H54 (cell line): ENCODE data around the gene GNA12.

Experiments
- DNase-seq: peaks from one replicate; pipeline ENCODE4 v3.0.0; 2011; ENCODE audit warnings: low spot score, mixed read lengths; ENCODE audit not compliant: insufficient read length
- FAIRE-seq: peaks from 3 replicates; lab custom pipeline; 2011; peaks lifted over from hg19 to GRCh38; lab: Jason Lieb, UNC
- POLR2A ChIP-seq: IDR thresholded peaks from 2 replicates; pipeline ENCODE4 v1.6.1; 2011; ENCODE audit warnings: low read depth, mild to moderate bottlenecking, low read length

Gene GNA12

DNA sequence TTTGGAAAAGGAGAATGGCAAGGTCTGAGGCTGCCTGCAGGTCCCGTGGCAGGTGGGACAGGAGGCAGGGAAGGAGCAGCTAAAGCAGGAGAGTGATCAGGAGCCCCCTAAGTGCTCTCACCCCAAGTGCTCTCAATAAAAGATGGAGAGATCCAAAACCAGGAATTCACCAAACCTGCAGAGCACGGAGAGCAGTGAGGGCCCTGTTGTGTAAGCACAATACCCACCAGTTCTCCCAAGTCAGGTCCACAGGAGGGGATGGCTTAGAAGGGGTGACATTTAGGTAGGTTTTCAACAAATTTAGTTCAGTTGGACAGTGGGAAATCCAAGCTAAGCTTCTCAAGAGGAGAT, 40.8 kb downstream of the GNA12 start:
- FAIRE-seq: no peak
- no peak for TF ChIP-seq POLR2A

DNA sequence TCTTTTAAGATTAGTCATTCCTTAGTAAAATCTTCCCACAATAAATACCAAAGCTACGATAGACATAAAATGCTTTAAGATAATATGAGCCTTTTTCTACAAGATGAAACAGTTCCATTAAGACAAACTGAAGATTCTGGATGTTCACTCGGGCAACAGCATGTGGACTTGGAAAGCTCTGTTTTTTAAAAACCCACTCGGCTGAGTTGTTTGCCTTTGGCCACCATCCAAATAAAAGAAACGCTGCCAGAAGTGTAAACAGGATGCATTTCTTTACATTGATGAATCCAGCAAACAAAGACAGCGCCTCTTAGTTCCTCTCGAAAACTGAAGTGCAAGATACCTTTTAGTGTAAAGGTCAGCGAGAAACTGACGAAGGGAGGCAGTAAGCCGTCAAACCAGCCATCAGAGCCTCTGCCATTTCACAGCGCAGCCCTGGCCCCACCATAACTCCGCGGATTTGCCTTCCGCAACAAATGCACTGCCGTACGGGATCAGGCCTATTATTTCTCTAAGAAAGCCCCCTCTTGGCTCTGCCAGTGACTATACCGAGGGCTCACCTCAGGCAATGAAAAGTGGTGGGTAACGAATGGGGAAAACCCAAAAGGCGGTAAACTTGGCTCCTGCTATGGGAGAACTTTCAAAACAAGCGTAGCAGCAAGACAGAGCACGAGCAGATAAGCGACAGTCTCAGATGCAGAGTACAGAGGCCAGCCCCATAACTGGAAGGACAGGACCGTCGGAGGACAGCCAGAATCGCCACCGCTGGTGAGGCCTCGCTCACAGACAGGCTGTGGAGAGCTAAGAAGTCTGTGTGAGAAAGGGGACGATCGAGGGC, 41.4 kb downstream of the GNA12 start:
- FAIRE-seq (no peak), DNase-seq (no peak)
- TF ChIP-seq POLR2A: no peak

More for the DNA sequence above, 40.8 kb downstream of the GNA12 start:
- no peak for DNase-seq

DNA sequence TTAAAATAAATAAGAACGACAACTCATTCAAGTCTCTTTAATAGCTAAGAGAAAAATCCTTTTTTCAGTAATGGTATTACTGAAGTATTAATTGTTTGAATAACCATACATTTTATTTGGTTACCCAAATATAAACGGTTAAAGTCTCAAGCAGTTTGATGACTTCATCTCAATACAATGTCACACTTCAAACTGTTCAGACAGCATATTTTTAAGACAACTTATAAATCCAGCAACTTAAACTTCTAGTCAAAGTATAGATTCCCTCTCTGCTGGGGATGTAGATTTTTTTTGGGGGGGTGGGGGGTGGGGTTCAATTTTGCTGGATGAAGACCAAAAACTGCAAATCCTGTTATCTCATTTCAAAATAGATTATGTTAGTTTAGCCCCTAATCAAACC, 42.0 kb downstream of the GNA12 start:
- FAIRE-seq (no peak), DNase-seq (no peak)
- TF ChIP-seq POLR2A: no peak

DNA sequence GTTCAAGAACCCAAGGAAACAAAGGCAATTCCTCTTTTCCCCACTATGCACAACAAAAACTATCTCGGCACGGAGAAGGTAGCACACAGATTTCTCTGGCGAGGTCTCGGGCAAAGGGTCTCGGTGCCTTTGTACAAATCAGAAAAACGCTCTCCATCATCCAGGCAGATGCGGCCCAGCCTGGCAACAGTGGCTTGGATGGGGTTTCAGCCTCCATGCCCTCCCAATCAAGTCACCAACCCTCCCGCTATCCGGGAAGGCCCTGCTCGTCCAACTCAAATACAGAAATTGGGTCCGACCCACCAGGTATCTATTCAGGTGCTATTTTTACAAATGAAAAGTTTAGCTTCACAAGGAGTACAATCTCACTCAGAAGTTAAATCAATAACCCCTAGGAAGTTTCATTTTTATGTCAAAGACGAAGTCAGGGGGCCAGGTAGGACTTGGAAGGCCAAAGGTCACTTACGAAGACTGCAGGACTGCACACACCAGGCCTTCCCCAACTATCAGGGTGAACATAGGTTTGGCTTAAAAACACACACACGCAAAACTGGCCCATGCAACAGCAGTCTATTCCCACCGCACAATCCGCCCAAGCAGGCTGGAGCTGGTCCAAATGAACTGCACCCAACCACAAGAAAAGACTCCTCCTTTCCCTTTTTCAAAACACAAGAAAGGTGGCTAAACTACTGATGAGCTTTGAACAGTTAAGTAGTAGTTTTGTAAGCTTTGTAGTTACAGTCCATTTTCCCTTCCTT, 43.0 kb downstream of the GNA12 start:
- FAIRE-seq: no peak

DNA sequence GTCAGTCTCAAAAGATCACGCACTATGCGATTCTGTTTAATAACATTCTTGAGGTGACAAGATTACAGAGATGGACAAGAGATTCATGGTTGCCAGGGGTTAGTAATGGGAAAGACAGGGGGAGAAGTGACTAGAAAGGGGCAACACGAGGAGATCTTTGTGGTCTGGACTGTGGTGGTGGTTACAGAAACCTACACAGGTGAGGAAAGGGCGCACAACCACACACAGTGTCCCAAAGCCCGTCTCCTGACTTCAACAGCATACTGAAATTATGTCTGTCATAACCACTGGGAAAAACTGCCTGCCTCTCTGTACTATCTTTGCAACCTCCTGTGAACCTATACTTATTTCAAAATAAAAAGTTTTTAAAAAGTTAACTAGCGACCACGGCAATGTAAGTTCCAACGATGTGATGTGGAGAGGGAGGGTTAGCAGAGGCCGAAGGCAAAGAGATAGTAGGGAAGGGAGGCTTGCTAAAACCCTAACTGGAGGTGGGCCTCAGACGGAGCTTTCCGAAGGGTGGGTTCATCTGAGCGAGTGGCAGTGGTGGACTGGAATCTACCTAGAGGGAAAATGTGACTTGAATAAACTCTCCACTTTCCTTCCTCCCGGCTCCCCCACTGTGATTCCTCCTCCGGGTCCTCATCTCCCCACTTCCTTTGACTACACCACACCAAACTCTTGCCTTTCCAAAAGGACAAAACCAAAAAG, 43.7 kb downstream of the GNA12 start:
- no peak for DNase-seq
- TF ChIP-seq POLR2A: no peak
- FAIRE-seq: no peak

More for the DNA sequence above, 43.0 kb downstream of the GNA12 start:
- TF ChIP-seq POLR2A: no peak
- no peak for DNase-seq

DNA sequence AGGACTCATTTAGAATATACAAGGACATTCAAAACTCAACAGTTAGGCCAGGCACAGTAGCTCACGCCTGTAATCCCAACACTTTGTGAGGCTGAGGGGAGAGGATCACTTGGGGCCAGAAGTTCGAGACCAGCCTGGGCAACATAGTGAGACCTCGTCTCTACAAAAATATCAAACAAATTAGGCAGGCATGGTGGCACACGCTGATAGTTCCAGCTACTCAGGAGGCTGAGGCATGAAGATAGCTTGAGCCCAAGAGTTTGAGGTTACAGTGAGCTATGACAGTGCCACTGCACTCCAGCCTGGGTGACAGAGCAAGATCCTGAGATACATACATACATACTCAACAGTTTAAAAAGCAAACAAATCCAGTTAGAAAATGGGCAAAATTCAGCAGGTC, 44.9 kb downstream of the GNA12 start:
- TF ChIP-seq POLR2A: no peak
- FAIRE-seq: no peak
- no peak for DNase-seq

DNA sequence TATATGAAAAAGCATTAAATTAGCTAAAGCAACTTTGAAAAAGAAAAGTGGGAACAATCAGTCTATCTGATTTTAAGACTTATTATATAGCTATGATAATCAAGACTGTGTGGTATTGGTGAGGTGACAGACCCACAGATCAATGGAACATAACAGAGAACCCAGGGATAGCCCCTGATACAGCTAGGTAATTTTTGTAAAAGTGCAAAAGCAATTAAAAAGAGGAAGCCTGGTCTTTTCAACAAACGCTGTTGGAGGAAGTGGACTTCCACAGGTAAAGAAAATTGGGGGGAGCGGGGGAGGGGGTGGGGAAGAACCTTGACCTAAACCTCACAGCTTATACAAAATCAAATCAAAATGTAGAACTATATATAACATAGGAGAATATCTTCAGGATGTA, 45.4 kb downstream of the GNA12 start:
- no peak for TF ChIP-seq POLR2A
- DNase-seq (no peak), FAIRE-seq (no peak)

DNA sequence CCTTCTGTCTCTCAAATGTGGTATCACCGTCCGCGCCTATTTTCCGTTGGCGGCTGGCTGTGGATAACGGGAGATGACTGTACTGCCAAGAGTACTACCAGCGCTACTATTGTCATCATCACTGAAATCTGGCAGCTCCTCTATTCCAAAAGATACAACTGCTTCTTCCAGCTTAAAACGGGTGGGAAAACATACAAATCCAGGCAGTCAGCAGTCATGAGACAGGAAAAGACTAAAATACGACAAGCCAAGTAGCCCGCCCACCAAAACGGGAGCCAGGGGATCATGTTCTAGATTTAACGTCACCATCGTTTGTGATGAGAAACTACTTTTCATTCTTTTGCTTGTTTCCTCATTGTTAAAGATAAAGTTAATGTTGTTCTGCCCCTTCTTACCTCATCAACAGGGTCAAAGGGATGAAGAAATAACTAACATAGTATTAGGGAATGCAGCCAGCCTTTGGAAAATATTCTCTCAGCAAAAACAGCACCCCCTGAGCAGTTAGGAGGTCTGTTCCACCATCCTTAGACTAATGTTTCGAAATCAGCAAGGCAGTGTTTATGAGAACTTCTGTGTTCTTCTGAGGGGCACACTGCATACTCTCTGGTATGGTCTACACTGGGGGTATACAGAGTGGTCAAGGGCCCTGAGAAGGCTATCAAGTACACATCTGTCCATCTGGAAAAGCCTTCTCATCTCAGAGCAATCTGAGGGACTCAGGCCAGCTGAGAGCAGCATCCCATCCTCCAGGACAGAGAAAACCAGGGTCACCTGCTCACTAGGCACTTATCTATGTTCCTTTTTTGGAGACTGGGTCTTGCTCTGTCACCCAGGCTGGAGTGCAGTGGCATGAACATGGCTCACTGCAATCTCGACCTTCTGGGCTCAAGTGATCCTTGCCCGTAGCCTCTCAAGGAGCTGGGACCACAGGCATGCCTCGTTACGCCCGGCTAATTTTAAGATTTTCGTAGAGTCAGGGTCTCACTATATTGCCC, 47.5 kb downstream of the GNA12 start:
- TF ChIP-seq POLR2A: no peak
- FAIRE-seq (no peak), DNase-seq (no peak)

DNA sequence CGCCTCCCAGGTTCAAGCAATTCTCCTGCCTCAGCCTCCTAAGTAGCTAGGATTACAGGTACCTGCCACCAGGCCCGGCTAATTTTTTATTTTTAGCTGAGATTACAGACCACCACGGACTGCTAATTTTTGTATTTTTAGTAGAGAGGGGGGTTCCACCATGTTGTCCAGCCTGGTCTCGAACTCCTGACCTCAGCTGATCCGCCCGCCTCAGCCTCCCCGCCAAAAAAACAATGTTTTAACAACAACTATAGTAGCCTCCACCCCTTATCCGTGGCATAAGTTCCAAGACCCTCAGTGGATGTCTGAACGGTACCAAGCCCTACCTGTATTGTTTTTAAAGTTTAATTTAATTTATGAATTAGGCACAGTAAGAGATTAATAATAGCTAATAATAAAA, 48.2 kb downstream of the GNA12 start:
- TF ChIP-seq POLR2A: no peak
- DNase-seq (no peak), FAIRE-seq (no peak)

DNA sequence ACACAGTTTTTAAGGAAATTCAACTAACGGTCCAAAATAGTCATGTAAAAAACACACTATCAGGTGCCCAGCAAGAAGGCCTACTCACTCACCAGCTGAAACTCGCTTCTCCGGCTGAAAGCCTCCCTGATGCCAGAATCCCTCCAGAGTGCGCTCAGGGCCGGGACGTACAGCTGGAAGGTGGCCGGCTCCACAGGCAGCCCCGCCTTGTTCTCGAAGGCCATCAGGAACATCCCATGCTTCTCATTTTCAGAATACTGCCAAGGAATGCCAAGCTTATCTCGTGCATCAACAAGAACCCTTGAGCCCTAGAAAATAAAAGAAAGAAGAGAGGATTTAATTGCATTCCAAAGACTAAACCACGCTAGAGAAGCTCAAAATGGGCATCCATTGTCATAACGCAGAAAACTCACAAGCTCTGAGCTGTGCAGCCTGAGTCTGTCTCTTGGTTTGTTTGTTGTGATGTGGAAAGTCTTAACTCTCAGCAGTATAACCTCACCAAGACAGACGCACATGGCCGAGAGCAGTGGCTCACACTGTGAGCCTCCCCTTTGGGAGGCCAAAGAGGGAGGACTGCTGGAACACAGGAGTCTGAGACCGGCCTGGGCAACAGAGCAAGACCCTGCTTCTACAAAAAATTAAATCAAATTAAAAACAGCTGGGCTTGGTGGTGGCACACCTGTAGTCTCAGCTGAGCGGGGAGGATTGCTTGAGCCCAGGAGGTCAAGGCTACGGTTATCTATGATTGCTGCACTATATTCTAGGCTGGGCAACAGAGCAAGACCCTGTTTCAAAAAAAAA, 49.1 kb downstream of the GNA12 start:
- TF ChIP-seq POLR2A: no peak
- DNase-seq: no peak
- FAIRE-seq: no peak

DNA sequence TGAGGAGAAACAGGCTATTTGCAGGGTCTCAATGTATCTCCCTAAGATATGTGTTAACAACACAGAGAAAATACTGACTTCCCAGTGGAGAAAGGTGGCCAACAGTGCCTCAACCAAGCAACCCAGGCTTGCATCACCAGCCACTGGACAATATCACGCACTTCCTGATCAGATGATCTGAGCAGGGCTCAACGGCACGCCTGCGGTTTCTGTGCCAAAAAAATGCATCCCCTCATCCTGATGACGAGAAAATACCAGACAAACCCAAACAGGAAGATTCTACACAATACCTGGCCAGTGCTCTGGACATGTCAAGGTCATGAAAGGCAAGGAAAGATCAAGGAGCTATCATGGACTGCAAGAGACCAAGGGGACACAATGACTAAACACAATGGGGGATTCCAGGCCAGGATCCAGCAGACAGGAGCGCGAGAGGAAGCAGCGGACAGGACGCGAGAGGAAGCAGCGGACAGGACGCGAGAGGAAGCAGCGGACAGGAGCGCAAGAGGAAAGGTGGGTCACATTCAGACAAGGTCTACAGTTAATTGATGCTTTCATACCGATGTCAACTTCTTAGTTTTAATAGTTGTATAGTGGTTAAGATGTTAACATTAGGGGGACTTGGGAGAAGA, 51.1 kb downstream of the GNA12 start:
- no peak for FAIRE-seq
- TF ChIP-seq POLR2A: no peak
- DNase-seq: no peak

DNA sequence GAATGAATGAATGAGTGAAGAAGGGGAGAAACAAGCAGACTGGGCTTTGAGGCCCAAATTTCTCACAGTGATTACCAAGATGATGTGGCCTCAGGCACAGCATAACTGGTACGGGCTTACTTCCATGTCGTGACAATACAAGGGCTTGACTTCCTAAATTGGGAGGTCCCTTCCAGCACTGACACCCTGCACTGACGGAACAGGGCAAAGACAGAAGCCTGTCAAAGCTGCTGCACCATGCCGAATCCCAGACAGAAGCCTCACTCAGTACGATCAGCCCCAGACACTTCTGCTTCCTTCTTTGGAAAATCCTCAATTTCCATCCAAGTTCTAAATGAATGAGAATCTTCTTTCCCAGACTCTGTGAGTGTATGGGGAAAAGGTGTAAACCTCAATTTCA, 51.9 kb downstream of the GNA12 start:
- no peak for FAIRE-seq
- no peak for TF ChIP-seq POLR2A
- no peak for DNase-seq
